Epithelial cell of esophagus (primary cell): Measurements from ENCODE around the gene RBFOX2.

Experiments used
- DNase-seq: peaks from one replicate; pipeline ENCODE4 v3.0.0; 2010; ENCODE audit warnings: low read depth
- H3K4me3 ChIP-seq: 2 replicates; pipeline ENCODE4 v1.5.1; 2011; ENCODE audit warnings: mild to moderate bottlenecking, low read length, control low read depth
- CTCF ChIP-seq: IDR thresholded peaks from 2 replicates; pipeline ENCODE4 v1.5.1; 2011; ENCODE audit warnings: low read depth, mild to moderate bottlenecking, low read length, control low read depth, inconsistent platforms; ENCODE audit not compliant: insufficient read depth; ENCODE audit errors: missing control alignments

Gene RBFOX2

GRCh38 chr22:35695202-35695601, 333.4 kb downstream of the RBFOX2 start:
- H3K4me3 ChIP-seq = no peak overlapping the region
- DNase-seq = no peak
- no peak for TF ChIP-seq CTCF

GRCh38 chr22:35690001-35690400, 338.6 kb downstream of the RBFOX2 start:
- H3K4me3 ChIP-seq = no peak overlapping the region
- TF ChIP-seq CTCF = no peak
- DNase-seq = no peak

- H3K4me3 ChIP-seq = no peak overlapping the region
- DNase-seq = peak; percentile 57
- no peak for TF ChIP-seq CTCF
Observed at GRCh38 chr22:35688913-35689675, 339.5 kb downstream of the RBFOX2 start.
